HL-60 (cell line): ENCODE results near the gene PNPO.

Experiments
- CTCF ChIP-seq: IDR thresholded peaks from one replicate; pipeline ENCODE4 v1.5.1; 2011; ENCODE audit warnings: low read length, control low read depth, inconsistent platforms; ENCODE audit not compliant: insufficient read depth
- GABPA ChIP-seq: IDR thresholded peaks from 2 replicates; pipeline ENCODE4 v1.6.1; 2012; ENCODE audit warnings: low read depth
- POLR2AphosphoS5 ChIP-seq: IDR thresholded peaks from 2 replicates; pipeline ENCODE4 v1.6.1; 2012; ENCODE audit warnings: low read depth
- REST ChIP-seq: IDR thresholded peaks from 2 replicates; pipeline ENCODE4 v1.6.1; 2012; ENCODE audit warnings: low read depth; ENCODE audit not compliant: insufficient replicate concordance
- SPI1 ChIP-seq: IDR thresholded peaks from 2 replicates; pipeline ENCODE4 v1.6.1; 2012; ENCODE audit warnings: low read depth, mild to moderate bottlenecking, borderline replicate concordance

- no peak for TF ChIP-seq CTCF
- TF ChIP-seq POLR2AphosphoS5 = no peak
- no peak for TF ChIP-seq SPI1
- TF ChIP-seq GABPA = no peak
- no peak for TF ChIP-seq REST
These were observed 34.9 kb upstream of the PNPO start for GRCh38 chr17:47906443-47906842.
